A549 treated with AZD9567 at 1 μM for 4 hours (cell line): ENCODE data around the gene RNF11. TPM values are rescaled to one million over a fixed set of nuclear protein-coding genes. Genes with fewer than 3 reads are reported as not detected.

Experiments
- total RNA-seq: library from RNA; stranded (reverse); fragments of 200-300 nt; extraction: Qiagen RNA extraction; gene quantifications from 5 replicates; pipeline ENCODE4 v1.2.3, GENCODE V29; 2022; ENCODE audit not compliant: insufficient read depth

RNF11 gene, protein sequence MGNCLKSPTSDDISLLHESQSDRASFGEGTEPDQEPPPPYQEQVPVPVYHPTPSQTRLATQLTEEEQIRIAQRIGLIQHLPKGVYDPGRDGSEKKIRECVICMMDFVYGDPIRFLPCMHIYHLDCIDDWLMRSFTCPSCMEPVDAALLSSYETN
- 22.0 to 48.8 TPM (median 25.5 TPM) in 5 replicates for total RNA-seq

DNA sequence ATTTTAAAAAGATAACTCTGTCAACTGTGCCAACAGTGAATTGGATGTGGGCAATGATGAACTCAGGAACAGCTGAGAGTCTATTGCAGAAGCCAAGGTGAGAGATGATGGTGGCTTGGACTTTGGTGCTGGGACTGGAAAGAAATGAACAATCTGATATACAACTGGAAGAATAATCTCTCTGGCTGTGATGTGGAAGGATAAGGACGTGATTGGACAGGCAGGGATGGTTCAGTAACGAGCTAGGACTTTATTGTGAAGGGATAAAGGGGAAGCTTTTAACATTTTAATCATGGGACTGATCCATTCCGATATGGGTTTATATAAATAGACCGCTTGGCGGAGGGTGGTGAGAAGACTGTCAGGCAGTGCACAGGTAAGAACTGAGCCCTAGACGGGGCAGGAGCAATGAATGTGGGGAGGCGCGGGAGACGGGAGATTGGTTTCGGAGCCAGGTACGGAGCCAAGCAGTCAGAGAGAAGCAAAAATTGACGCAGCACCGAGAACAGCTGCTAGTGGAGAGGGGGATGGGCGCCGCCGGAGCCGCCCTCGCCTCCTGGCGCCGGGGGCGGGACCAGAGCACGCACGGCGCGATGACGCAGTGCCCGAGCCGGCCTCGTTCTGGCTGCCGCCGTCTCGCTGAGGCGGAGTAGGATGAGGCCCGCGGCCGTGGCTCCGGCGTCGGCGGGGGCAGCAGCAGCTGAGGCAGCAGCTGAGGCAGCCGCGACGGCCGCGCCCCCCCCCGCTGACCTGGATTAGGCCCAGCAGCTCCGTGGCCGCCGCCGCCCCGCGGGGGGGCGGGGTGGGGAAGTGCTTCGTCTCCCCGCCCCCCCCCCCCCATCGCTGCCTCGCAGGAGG is at the start of gene RNF11:
Gene RNF11 (plus strand): TSS at position 601 of the 858 bp plus-strand sequence. CDS start 484 bp downstream, outside the sequence.

Other genes with a start within 250 kb of the RNF11 start
- not detected in 5 replicates for gene C1orf185, start 134.0 kb upstream of the RNF11 start, total RNA-seq
- gene TTC39A, start 94.3 kb downstream of the RNF11 start, total RNA-seq = 0.91 to 1.7 TPM (median 1.2 TPM) in 4 of 5 replicates, not detected in the other